ENCODE results near the gene MICOS13. TPM values are rescaled to one million over a fixed set of nuclear protein-coding genes. Genes with fewer than 3 reads are reported as not detected.

MICOS13 gene
- total RNA-seq, 1 experiment from 2014 or later: 32.5 TPM

DNA sequence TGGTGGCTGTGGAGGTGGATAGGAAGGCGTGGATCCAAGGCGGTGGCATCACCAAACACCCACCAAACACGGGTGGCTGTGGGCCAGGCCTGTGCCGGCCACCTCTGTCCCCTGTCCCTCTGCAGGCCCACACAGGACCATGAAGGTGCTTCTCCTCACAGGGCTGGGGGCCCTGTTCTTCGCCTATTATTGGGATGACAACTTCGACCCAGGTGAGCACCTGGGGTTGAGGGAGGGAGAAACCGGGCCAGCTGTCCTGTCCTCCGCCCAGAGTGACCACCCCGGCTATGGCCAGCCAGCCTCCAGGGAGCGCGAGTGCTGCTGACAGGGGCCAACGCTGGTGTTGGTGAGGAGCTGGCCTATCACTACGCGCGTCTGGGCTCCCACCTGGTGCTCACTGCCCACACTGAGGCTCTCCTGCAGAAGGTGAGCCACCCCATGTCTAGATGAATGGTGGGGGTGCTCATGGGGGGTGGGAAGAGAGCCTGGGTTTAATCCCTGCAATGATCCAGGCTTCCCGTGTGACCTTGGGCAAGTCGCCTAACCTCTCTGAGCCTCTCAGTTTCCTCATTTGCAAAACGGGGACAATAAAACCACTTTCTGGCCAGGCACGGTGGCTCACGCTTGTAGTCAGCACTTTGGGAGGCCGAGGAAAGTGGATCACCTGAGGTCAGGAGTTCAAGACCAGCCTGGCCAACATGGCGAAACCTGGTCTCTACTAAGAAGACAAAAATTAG lies 4.5 kb upstream of the MICOS13 start:
- TF ChIP-seq, protein P1, sequence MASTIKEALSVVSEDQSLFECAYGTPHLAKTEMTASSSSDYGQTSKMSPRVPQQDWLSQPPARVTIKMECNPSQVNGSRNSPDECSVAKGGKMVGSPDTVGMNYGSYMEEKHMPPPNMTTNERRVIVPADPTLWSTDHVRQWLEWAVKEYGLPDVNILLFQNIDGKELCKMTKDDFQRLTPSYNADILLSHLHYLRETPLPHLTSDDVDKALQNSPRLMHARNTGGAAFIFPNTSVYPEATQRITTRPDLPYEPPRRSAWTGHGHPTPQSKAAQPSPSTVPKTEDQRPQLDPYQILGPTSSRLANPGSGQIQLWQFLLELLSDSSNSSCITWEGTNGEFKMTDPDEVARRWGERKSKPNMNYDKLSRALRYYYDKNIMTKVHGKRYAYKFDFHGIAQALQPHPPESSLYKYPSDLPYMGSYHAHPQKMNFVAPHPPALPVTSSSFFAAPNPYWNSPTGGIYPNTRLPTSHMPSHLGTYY (CRISPR knock-in tag; IDR thresholded peaks at IDR 0.05): no peak
- no peak for TF ChIP-seq GTF2I (CRISPR knock-in tag; conservative IDR thresholded peaks at IDR 0.05)
- TF ChIP-seq GRHL2 (CRISPR knock-in tag; IDR thresholded peaks at IDR 0.05; ENCODE audit: insufficient replicate concordance, severe bottlenecking): no peak
- no peak for TF ChIP-seq TEAD4 (CRISPR knock-in tag; IDR thresholded peaks at IDR 0.05)
- TF ChIP-seq SOX15 (CRISPR knock-in tag; IDR thresholded peaks at IDR 0.05): no peak
- TF ChIP-seq ZNF219 (CRISPR knock-in tag; IDR thresholded peaks at IDR 0.05; ENCODE audit: borderline replicate concordance): no peak
- no peak for TF ChIP-seq ATF1 (CRISPR knock-in tag; IDR thresholded peaks at IDR 0.05)
- TF ChIP-seq JAZF1 (CRISPR knock-in tag; IDR thresholded peaks at IDR 0.05): no peak
- TF ChIP-seq, protein P2, sequence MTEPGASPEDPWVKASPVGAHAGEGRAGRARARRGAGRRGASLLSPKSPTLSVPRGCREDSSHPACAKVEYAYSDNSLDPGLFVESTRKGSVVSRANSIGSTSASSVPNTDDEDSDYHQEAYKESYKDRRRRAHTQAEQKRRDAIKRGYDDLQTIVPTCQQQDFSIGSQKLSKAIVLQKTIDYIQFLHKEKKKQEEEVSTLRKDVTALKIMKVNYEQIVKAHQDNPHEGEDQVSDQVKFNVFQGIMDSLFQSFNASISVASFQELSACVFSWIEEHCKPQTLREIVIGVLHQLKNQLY (CRISPR knock-in tag; IDR thresholded peaks at IDR 0.05): no peak
- TF ChIP-seq, protein P3, sequence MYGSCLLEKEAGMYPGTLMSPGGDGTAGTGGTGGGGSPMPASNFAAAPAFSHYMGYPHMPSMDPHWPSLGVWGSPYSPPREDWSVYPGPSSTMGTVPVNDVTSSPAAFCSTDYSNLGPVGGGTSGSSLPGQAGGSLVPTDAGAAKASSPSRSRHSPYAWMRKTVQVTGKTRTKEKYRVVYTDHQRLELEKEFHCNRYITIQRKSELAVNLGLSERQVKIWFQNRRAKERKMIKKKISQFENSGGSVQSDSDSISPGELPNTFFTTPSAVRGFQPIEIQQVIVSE (CRISPR knock-in tag; IDR thresholded peaks at IDR 0.05; ENCODE audit: borderline replicate concordance): no peak
- TF ChIP-seq, protein P4, sequence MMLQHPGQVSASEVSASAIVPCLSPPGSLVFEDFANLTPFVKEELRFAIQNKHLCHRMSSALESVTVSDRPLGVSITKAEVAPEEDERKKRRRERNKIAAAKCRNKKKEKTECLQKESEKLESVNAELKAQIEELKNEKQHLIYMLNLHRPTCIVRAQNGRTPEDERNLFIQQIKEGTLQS (CRISPR knock-in tag; conservative IDR thresholded peaks at IDR 0.05): no peak
- no peak for TF ChIP-seq ZNF317 (CRISPR knock-in tag; IDR thresholded peaks at IDR 0.05; ENCODE audit: borderline replicate concordance, low read depth)
- no peak for TF ChIP-seq ETV6 (CRISPR knock-in tag; IDR thresholded peaks at IDR 0.05)
- TF ChIP-seq KAT7 (CRISPR knock-in tag; IDR thresholded peaks at IDR 0.05; ENCODE audit: borderline replicate concordance): no peak
- ChIA-PET CTCF (no interaction called here), POLR2A (no interaction called here)
- Mint-ChIP-seq H3K9me3 (no peaks in the 10 kb centered on the region), H3K36me3 (no peaks in the 10 kb centered on the region), H3K4me1 (peaks cover 16% of the 10 kb centered on the region), H3K27ac (no peak overlapping the region), H3K27me3 (ENCODE audit: low read depth) (peaks cover 23% of the 10 kb centered on the region), H3K4me3 (no peak overlapping the region)
- DNase-seq (ENCODE audit: low spot score) (no peak), ATAC-seq (no peak)

DNA sequence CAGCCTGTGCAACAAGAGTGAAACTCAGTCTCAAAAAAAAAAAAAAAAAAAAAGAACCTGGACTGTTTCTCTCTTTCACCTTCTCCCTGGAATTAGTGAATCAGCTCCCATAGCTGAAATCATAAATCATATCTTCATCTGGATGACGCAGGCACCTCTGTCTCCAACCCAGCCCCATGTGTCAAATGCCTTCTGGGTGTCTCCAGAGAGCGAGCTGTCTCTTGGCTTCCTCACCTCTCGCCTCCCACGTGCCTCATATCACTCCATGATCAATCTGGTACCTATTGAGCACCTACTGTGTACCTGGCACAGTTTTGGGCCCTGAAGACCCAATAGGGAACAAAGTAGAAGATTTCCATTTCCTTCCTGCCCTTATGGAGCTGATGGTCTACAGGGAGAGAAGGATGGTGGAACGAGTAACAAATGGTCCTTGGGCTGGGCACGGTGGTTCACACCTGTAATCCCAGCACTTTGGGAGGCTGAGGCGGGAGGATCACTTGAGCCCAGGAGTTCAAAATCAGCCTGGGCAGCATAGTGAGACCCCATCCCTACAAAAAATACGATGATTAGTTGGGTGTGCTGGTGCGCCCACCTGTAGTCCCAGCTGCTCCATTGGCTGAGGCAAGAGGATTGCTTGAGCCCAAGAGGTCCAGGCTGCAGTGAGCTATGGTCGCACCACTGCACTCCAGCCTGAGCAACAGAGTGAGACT lies 3.0 kb upstream of the MICOS13 start:
- H3K27me3 Mint-ChIP-seq (ENCODE audit: low read depth): peaks cover 22% of the 10 kb centered on the region
- H3K9me3 Mint-ChIP-seq: no peaks in the 10 kb centered on the region
- ChIA-PET POLR2A (no interaction called here), CTCF (no interaction called here)
- peaks cover 20% of the 10 kb centered on the region for H3K4me1 Mint-ChIP-seq
- H3K36me3 Mint-ChIP-seq: no peaks in the 10 kb centered on the region
- TF ChIP-seq ZNF121 (CRISPR knock-in tag; IDR thresholded peaks at IDR 0.05): peak; percentile 15; the same call in 1 of the 2 replicates
- TF ChIP-seq, protein P5, sequence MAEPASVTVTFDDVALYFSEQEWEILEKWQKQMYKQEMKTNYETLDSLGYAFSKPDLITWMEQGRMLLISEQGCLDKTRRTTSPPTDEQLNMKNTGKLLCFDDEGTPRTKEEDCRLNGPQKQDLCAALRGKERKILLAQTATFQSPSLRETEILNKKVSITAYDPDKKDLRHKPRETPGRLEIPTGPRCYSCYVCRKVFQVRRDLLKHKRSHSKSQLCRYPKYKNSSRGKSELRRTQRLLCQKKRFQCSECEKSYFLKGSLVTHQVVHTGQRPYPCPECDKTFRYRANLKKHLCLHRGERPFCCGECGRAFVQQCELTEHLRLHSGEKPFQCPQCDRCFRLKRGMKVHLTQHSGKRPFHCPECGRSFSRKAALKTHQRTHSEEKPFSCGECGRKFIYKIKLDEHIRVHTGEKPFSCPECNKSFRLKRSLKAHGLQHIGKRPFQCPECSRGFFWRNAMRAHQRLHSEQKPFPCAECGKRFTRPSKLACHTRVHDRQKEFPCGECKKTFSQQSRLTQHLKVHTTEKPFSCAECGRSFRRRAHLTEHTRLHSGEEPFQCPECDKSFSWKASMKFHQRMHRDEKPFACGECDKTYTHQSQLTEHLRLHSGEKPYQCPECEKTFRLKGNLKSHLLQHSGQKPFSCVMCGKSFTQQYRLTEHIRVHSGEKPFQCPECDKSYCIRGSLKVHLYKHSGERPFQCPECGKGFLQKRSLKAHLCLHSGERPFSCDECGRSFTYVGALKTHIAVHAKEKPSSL (CRISPR knock-in tag; conservative IDR thresholded peaks at IDR 0.05): no peak
- H3K4me3 Mint-ChIP-seq: peak overlapping the region; percentile 24; the same call in 1 of the 2 replicates
- no peak for DNase-seq (ENCODE audit: low spot score)
- ATAC-seq: no peak
- H3K27ac Mint-ChIP-seq: no peak overlapping the region

DNA sequence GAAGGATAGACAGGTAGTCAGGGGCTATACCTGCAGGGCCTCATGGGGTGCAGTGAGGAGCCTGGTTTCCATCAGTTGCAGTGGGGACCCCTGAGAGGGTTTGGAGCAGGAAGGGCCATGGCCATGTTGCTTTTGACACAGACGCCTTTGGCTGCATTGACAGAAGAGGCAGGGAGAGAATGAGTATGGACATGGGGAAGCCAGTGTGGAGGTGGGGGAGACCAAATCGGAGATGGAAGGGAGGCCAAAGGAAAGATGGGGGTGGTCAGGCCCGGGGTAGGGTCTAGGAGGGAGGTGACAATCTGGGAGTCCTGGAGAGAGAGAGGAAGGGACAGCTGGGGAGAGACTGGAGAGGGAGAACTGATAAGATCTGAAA lies 1.8 kb upstream of the MICOS13 start:
- no peak for DNase-seq (ENCODE audit: low spot score)
- H3K27me3 Mint-ChIP-seq (ENCODE audit: low read depth): peaks cover 18% of the 10 kb centered on the region
- no peak for ATAC-seq
- H3K36me3 Mint-ChIP-seq: no peaks in the 10 kb centered on the region
- H3K4me1 Mint-ChIP-seq: peaks cover 17% of the 10 kb centered on the region
- H3K4me3 Mint-ChIP-seq: peak overlapping the region; percentile 99
- no peaks in the 10 kb centered on the region for H3K9me3 Mint-ChIP-seq
- CTCF ChIA-PET: interaction anchor here (1.6 kb wide), 1 partner anchor 7 kb away, joined by 6 read pairs; no protein-coding TSS in a partner anchor
- POLR2A ChIA-PET: no interaction called here
- H3K27ac Mint-ChIP-seq: no peak overlapping the region
- no peak for TF ChIP-seq ZNF263 (CRISPR knock-in tag; IDR thresholded peaks at IDR 0.05; ENCODE audit: low read depth)
- no peak for TF ChIP-seq RELA (CRISPR knock-in tag; IDR thresholded peaks at IDR 0.05; ENCODE audit: borderline replicate concordance)
- TF ChIP-seq, protein P6, sequence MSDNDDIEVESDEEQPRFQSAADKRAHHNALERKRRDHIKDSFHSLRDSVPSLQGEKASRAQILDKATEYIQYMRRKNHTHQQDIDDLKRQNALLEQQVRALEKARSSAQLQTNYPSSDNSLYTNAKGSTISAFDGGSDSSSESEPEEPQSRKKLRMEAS (CRISPR knock-in tag; IDR thresholded peaks at IDR 0.05): no peak
- TF ChIP-seq, protein P1 (CRISPR knock-in tag; IDR thresholded peaks at IDR 0.05): no peak
- TF ChIP-seq, protein P7, sequence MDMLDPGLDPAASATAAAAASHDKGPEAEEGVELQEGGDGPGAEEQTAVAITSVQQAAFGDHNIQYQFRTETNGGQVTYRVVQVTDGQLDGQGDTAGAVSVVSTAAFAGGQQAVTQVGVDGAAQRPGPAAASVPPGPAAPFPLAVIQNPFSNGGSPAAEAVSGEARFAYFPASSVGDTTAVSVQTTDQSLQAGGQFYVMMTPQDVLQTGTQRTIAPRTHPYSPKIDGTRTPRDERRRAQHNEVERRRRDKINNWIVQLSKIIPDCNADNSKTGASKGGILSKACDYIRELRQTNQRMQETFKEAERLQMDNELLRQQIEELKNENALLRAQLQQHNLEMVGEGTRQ (CRISPR knock-in tag; IDR thresholded peaks at IDR 0.05): no peak
- TF ChIP-seq, protein P8, sequence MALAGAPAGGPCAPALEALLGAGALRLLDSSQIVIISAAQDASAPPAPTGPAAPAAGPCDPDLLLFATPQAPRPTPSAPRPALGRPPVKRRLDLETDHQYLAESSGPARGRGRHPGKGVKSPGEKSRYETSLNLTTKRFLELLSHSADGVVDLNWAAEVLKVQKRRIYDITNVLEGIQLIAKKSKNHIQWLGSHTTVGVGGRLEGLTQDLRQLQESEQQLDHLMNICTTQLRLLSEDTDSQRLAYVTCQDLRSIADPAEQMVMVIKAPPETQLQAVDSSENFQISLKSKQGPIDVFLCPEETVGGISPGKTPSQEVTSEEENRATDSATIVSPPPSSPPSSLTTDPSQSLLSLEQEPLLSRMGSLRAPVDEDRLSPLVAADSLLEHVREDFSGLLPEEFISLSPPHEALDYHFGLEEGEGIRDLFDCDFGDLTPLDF (CRISPR knock-in tag; IDR thresholded peaks at IDR 0.05): no peak
